ENCODE data around the gene LRRC10B.

The LRRC10B gene

GRCh38 chr11:61533401-61533800 is 24.9 kb downstream of the LRRC10B start:
- Histone ChIP-seq H3K4me1 (ENCODE audit: insufficient read depth, poor library complexity, severe bottlenecking) (no peaks in the 10 kb centered on the region), H3K36me3 (ENCODE audit: low read depth) (no peaks in the 10 kb centered on the region), H3K27ac (ENCODE audit: poor library complexity, severe bottlenecking) (no peak overlapping the region), H3K27me3 (ENCODE audit: insufficient read depth, poor library complexity, severe bottlenecking) (no peaks in the 10 kb centered on the region), H3K9me3 (ENCODE audit: severe bottlenecking) (no peaks in the 10 kb centered on the region), H3K4me3 (ENCODE audit: severe bottlenecking) (no peak overlapping the region)
- ATAC-seq (ENCODE audit: low read depth) (0 out of 3 replicates have a peak, but pooled peaks have one; percentile 7), DNase-seq (ENCODE audit: low spot score) (no peak)
- TF ChIP-seq, protein P1, sequence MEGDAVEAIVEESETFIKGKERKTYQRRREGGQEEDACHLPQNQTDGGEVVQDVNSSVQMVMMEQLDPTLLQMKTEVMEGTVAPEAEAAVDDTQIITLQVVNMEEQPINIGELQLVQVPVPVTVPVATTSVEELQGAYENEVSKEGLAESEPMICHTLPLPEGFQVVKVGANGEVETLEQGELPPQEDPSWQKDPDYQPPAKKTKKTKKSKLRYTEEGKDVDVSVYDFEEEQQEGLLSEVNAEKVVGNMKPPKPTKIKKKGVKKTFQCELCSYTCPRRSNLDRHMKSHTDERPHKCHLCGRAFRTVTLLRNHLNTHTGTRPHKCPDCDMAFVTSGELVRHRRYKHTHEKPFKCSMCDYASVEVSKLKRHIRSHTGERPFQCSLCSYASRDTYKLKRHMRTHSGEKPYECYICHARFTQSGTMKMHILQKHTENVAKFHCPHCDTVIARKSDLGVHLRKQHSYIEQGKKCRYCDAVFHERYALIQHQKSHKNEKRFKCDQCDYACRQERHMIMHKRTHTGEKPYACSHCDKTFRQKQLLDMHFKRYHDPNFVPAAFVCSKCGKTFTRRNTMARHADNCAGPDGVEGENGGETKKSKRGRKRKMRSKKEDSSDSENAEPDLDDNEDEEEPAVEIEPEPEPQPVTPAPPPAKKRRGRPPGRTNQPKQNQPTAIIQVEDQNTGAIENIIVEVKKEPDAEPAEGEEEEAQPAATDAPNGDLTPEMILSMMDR (IDR thresholded peaks at IDR 0.05; ENCODE audit: poor library complexity, severe bottlenecking) = no peak

GRCh38 chr11:61534025-61534932 is 25.7 kb downstream of the LRRC10B start:
- Histone ChIP-seq H3K27ac (ENCODE audit: poor library complexity, severe bottlenecking) (no peak overlapping the region), H3K9me3 (ENCODE audit: severe bottlenecking) (no peaks in the 10 kb centered on the region), H3K27me3 (ENCODE audit: insufficient read depth, poor library complexity, severe bottlenecking) (no peaks in the 10 kb centered on the region), H3K4me3 (ENCODE audit: severe bottlenecking) (no peak overlapping the region), H3K36me3 (ENCODE audit: low read depth) (no peaks in the 10 kb centered on the region), H3K4me1 (ENCODE audit: insufficient read depth, poor library complexity, severe bottlenecking) (no peaks in the 10 kb centered on the region)
- ATAC-seq (ENCODE audit: low read depth) = no peak
- TF ChIP-seq, protein P1 (IDR thresholded peaks at IDR 0.05; ENCODE audit: poor library complexity, severe bottlenecking) = no peak
- DNase-seq (ENCODE audit: low spot score) = no peak

GRCh38 chr11:61534933-61535839 is 26.6 kb downstream of the LRRC10B start:
- ATAC-seq (ENCODE audit: low read depth) (no peak), DNase-seq (ENCODE audit: low spot score) (no peak)
- no peak overlapping the region for H3K4me3 ChIP-seq (ENCODE audit: severe bottlenecking)
- H3K4me1 ChIP-seq (ENCODE audit: insufficient read depth, poor library complexity, severe bottlenecking) = no peaks in the 10 kb centered on the region
- H3K9me3 ChIP-seq (ENCODE audit: severe bottlenecking) = no peaks in the 10 kb centered on the region
- H3K27me3 ChIP-seq (ENCODE audit: insufficient read depth, poor library complexity, severe bottlenecking) = no peaks in the 10 kb centered on the region
- no peak overlapping the region for H3K27ac ChIP-seq (ENCODE audit: poor library complexity, severe bottlenecking)
- TF ChIP-seq, protein P1 (IDR thresholded peaks at IDR 0.05; ENCODE audit: poor library complexity, severe bottlenecking) = no peak
- H3K36me3 ChIP-seq (ENCODE audit: low read depth) = no peaks in the 10 kb centered on the region

DNA sequence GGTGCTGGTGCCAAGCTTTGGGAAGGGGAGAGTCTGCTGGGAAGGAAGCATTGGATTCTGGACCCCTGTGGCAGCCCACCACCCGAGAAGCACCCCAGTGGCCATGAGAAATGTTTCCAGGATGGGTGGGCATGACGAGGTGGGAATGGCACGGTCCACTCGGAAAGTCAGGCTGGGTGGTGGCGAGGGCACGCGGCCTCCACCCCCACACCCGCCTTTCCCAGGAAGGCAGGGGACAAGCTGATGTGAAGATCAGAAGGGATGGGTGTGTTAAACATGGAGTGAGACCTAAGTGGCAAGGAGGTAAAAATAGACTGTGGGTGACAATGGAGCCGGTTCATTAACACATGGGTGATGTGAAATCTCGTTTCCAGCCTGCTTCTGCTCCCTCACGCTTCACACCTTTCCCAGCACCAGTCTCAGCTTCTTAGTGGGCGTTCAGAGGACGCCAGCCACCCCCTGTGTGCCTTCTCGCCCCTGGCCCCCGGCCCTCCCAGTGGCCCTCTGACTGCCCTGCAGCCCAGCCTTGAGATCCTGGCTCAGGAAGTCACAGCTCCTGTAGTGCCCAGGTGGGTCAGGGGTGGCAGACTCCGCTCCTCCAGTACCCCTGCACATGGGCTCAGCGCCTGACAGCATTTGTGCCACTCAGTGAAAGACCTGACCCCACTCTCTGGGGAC is 27.6 kb downstream of the LRRC10B start:
- Histone ChIP-seq H3K27me3 (ENCODE audit: insufficient read depth, poor library complexity, severe bottlenecking) (no peaks in the 10 kb centered on the region), H3K27ac (ENCODE audit: poor library complexity, severe bottlenecking) (no peak overlapping the region), H3K36me3 (ENCODE audit: low read depth) (no peaks in the 10 kb centered on the region), H3K9me3 (ENCODE audit: severe bottlenecking) (no peaks in the 10 kb centered on the region), H3K4me1 (ENCODE audit: insufficient read depth, poor library complexity, severe bottlenecking) (no peaks in the 10 kb centered on the region), H3K4me3 (ENCODE audit: severe bottlenecking) (no peak overlapping the region)
- TF ChIP-seq, protein P1 (IDR thresholded peaks at IDR 0.05; ENCODE audit: poor library complexity, severe bottlenecking) = no peak
- DNase-seq (ENCODE audit: low spot score) = no peak
- no peak for ATAC-seq (ENCODE audit: low read depth)
